Esophagus muscularis mucosa (tissue), 4 donors: Measurements from ENCODE around the gene RSU1. TPM values are rescaled to one million over a fixed set of nuclear protein-coding genes. Genes with fewer than 3 reads are reported as not detected.

ENCODE experiments used
- DNase-seq: peaks from one replicate; pipeline ENCODE4 v3.0.0-alpha.2; 2017; ENCODE audit errors: extremely low spot score
- H3K27ac ChIP-seq, 4 donors: fragments of 200-600 bp; sonication (generic); replicated peaks in 1 of 4; 1 replicate in 3 of 4; 2 replicates in 1 of 4; pipeline ENCODE4 v1.5.1; 2016 to 2019; ENCODE audit warnings: mild to moderate bottlenecking in 1 of 4
- H3K27me3 ChIP-seq, 4 donors: fragments of 200-600 bp; sonication (generic); one replicate each; pipeline versions ENCODE4 v1.5.1 to v1.6.0; 2016 to 2019
- H3K36me3 ChIP-seq, 4 donors: fragments of 200-600 bp; sonication (generic); one replicate each; pipeline ENCODE4 v1.5.1; 2016 to 2019
- H3K4me1 ChIP-seq, 4 donors: fragments of 200-600 bp; sonication (generic); one replicate each; pipeline ENCODE4 v1.5.1; 2016 to 2019
- H3K4me3 ChIP-seq, 4 donors: fragments of 200-600 bp; sonication (generic); 1 replicate in 2 of 4; 2 replicates in 2 of 4; pipeline ENCODE4 v1.5.1; 2016 to 2019; ENCODE audit warnings: mild to moderate bottlenecking in 4 of 4, moderate library complexity in 1 of 4
- H3K9me3 ChIP-seq, 4 donors: fragments of 200-600 bp; sonication (generic); 1 replicate in 3 of 4; 2 replicates in 1 of 4; pipeline ENCODE4 v1.5.1; 2016 to 2019
- CTCF ChIP-seq, 3 experiments: fragments of 200-600 bp in 2 of 3; fragments of 450-650 bp in 1 of 3; sonication (generic) in 2 of 3; IDR thresholded peaks; one replicate each; pipeline ENCODE4 v1.5.1; 2017 to 2019; ENCODE audit warnings: antibody characterized with exemption in 3 of 3, mild to moderate bottlenecking in 2 of 3, moderate library complexity in 1 of 3
- EP300 ChIP-seq: sonication (generic); formaldehyde crosslinking; IDR thresholded peaks from one replicate; pipeline ENCODE4 v1.6.1; 2017; ENCODE audit warnings: antibody characterized with exemption
- POLR2A ChIP-seq: fragments of 450-650 bp; IDR thresholded peaks from one replicate; pipeline ENCODE4 v1.6.1; 2017; ENCODE audit warnings: antibody characterized with exemption, moderate library complexity, mild to moderate bottlenecking, low read depth
- POLR2AphosphoS5 ChIP-seq, 2 donors: sonication (generic); formaldehyde crosslinking; IDR thresholded peaks; one replicate each; pipeline ENCODE4 v1.6.1; 2017; ENCODE audit warnings: antibody characterized with exemption in 2 of 2
- WGBS: methylation state at CpG from one replicate; pipeline ENCODE4 v1.1.5; 2018; 5-methylcytosine and 5-hydroxymethylcytosine counted together
- intact Hi-C: fragments of 100-400 bp; cut with DNase I; formaldehyde crosslinking; loops from one replicate; pipeline ENCODE4 v1.15.1; 2023
- total RNA-seq, 4 donors: library from RNA; depleted of rRNA; stranded (reverse); fragments of >200 nt; gene quantifications; one replicate each; pipeline versions ENCODE4 v1.1.0 to v1.2.1, GENCODE V29; 2016

RSU1 gene
- total RNA-seq = 100 to 1,000 TPM in 2 of 4 donors, 10 to 100 TPM in 2; 56.9 to 146 (median 90.7) TPM

- Histone ChIP-seq H3K4me1 (peaks cover 24 to 53% (median 45%) of the 10 kb centered on the region in 4 donors), H3K27me3 (no peaks in the 10 kb centered on the region), H3K27ac (peak within 1 kb of the TSS; percentile 85 to 97 (median 90)), H3K9me3 (no peaks in the 10 kb centered on the region), H3K4me3 (peak within 1 kb of the TSS; percentile 70 to 88 (median 83)), H3K36me3 (peaks cover 0 to 3% (median 0%) of the 10 kb centered on the region in 4 donors)
- intact Hi-C loops = no loop called here
- DNase-seq = peak; percentile 100
- TF ChIP-seq EP300 (no peak), POLR2AphosphoS5 (IDR thresholded peaks at IDR 0.05) (peak; percentile 91 to 92), POLR2A (peak; percentile 17)
- WGBS = 0% methylated on average over 16 of the region's 65 CpGs
Measured at GRCh38 chr10:16817125-16818019, at the start of gene RSU1. TSS of gene RSU1 (minus strand) at chr10:16817424. CDS start at chr10:16817081, 343 bp downstream.

- no peaks in the 10 kb centered on the region for H3K9me3 ChIP-seq
- no peak overlapping the region for H3K27ac ChIP-seq
- no peak overlapping the region for H3K4me3 ChIP-seq
- no peaks in the 10 kb centered on the region for H3K27me3 ChIP-seq
- no peaks in the 10 kb centered on the region for H3K36me3 ChIP-seq
- TF ChIP-seq POLR2A = no peak
- no peak for TF ChIP-seq EP300
- TF ChIP-seq POLR2AphosphoS5 (IDR thresholded peaks at IDR 0.05) = no peak
- no peak for TF ChIP-seq CTCF (IDR thresholded peaks at IDR 0.05)
- DNase-seq = no peak
- no peaks in the 10 kb centered on the region for H3K4me1 ChIP-seq
- WGBS = 89% methylated on average over 7 of the region's 7 CpGs
- intact Hi-C loops = no loop called here
Measured at GRCh38 chr10:16866541-16867275, 49.5 kb upstream of the RSU1 start.

- TF ChIP-seq POLR2AphosphoS5 (IDR thresholded peaks at IDR 0.05) = no peak
- no peak for TF ChIP-seq CTCF (IDR thresholded peaks at IDR 0.05)
- no peak for TF ChIP-seq POLR2A
- TF ChIP-seq EP300 = no peak
Measured at GRCh38 chr10:16865766-16866165, 48.5 kb upstream of the RSU1 start.

GRCh38 chr10:16863766-16864165 is 46.5 kb upstream of the RSU1 start:
- Histone ChIP-seq H3K36me3 (no peaks in the 10 kb centered on the region), H3K27ac (no peak overlapping the region), H3K4me1 (no peaks in the 10 kb centered on the region), H3K27me3 (no peaks in the 10 kb centered on the region), H3K4me3 (no peak overlapping the region), H3K9me3 (peaks cover 0 to 5% (median 0%) of the 10 kb centered on the region in 4 donors)
- intact Hi-C loops = no loop called here
- 74% methylated on average over 2 of the region's 2 CpGs for WGBS
- DNase-seq = no peak
- no peak for TF ChIP-seq CTCF (IDR thresholded peaks at IDR 0.05)
- no peak for TF ChIP-seq POLR2A
- TF ChIP-seq EP300 = no peak
- TF ChIP-seq POLR2AphosphoS5 (IDR thresholded peaks at IDR 0.05) = no peak

More at GRCh38 chr10:16865766-16866165, 48.5 kb upstream of the RSU1 start:
- no peaks in the 10 kb centered on the region for H3K36me3 ChIP-seq
- DNase-seq = no peak
- H3K27me3 ChIP-seq = no peaks in the 10 kb centered on the region
- no peak overlapping the region for H3K4me3 ChIP-seq
- H3K27ac ChIP-seq = no peak overlapping the region
- WGBS = 81% methylated on average over 7 of the region's 7 CpGs
- intact Hi-C loops = no loop called here
- H3K4me1 ChIP-seq = no peaks in the 10 kb centered on the region
- no peaks in the 10 kb centered on the region for H3K9me3 ChIP-seq

- no peak for DNase-seq
- H3K27me3 ChIP-seq = no peaks in the 10 kb centered on the region
- no peak for TF ChIP-seq POLR2AphosphoS5 (IDR thresholded peaks at IDR 0.05)
- no peak for TF ChIP-seq CTCF (IDR thresholded peaks at IDR 0.05)
- no peak for TF ChIP-seq POLR2A
- TF ChIP-seq EP300 = no peak
- H3K9me3 ChIP-seq = peaks cover 0 to 5% (median 0%) of the 10 kb centered on the region in 4 donors
- no peak overlapping the region for H3K4me3 ChIP-seq
- WGBS = 65% methylated on average over 4 of the region's 4 CpGs
- intact Hi-C loops = no loop called here
- H3K36me3 ChIP-seq = no peaks in the 10 kb centered on the region
- H3K27ac ChIP-seq = no peak overlapping the region
- no peaks in the 10 kb centered on the region for H3K4me1 ChIP-seq
Measured at GRCh38 chr10:16857419-16857818, 40.2 kb upstream of the RSU1 start.
